NCI-H146 (cell line): Measurements from ENCODE around the gene EIF5B.
"Not testable (repeated sequence)": the region's sequence is repeated elsewhere in the genome, so short reads cannot be mapped to it uniquely, and the experiment has no call there.

Experiments
- DNase-seq: peaks from one replicate; lab custom pipeline; 2025; lab: John Stamatoyannopoulos, UW

Gene EIF5B

DNA sequence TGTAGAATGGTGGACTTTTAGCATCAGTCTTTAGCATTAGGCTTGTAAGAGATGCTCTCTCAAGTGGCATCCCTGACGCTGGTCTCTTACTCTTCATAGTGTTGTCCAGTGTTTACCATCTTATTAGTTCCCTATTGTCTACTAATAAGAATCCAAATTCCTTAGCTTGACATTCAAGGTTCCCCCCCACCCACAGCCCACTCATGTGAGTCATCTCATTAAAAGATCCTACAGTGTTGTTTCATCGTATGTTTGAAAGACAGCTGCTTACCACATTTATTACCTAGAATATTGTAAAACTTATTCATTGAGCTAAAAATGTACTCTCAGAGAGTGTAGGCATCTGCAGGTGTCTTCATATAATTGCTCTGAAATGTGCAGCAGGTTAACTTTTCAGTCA lies 28.5 kb downstream of the EIF5B start:
- DNase-seq = no peak

GRCh38 chr2:99368854-99369253 lies 31.7 kb downstream of the EIF5B start:
- not testable (repeated sequence) for DNase-seq

DNA sequence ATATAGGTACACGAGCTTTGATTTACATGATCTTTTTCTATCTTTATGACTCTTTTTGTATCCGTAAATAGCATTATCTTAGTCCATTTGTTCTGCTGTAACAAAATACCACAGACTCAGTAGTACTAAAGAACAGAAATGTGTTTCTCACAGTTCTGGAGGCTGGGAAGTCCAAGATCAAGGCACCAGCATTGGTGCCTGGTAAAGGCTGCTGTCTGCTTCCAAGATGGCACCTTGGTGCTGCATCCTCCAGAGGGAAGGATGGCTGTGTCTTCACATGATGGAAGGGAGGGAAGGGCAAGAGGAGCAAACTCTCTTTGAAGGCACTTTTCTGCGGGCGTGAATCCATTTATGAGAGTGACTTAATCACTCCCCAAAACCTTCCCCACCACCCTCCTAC lies 36.0 kb downstream of the EIF5B start:
- DNase-seq = no peak

- no peak for DNase-seq
Observed at GRCh38 chr2:99374747-99375146, 37.6 kb downstream of the EIF5B start.

- no peak for DNase-seq
Observed at GRCh38 chr2:99376254-99376864, 39.2 kb downstream of the EIF5B start.

DNA sequence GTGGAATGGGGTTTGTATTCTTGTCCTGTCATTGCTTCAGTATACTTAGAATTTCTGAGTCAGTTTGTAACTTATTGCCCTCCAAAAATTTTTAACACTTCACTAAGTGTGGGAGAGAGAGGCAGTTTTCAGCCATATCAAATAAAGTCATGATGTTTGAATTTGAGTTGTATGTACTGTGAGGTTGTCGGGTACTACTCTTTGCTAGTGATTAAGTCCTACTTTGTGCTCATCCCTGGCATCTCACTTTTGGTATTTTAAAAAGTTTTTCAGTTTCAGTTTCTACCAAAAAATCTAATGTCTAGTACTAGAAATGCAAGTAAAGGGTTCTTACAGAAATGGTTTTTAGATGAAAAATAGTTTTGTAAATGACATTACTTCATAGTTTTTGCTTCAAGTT lies 40.7 kb downstream of the EIF5B start:
- no peak for DNase-seq

DNA sequence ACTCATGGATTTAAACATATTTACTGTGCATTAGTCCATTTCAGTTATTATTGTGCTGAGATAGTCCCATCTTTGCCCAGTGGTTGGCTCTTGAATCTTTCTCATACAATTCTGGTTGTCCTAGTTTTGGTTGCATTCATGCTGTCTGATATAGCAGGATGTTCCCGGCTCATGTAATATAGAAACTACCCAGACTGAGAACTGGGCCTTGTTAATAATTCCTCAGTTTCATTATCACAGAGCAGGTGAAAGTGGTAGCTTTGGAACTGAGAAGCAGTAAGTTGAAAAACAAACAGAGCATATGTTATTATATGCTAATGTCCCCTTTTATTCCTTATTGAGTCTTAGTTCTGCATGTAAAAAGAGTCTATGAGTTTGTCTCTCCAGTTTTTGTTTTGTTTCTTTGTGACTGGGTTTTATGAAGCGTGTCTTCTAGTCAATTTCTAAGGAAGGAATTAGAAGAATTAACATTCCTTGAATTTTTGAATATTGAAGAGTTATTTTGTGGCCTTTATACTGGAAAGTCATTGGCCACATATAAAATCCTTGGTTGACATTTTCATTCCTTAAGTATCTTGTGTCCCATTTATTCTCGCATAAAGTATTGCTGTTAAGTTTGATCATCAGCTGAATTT lies 43.3 kb downstream of the EIF5B start:
- DNase-seq = no peak

DNA sequence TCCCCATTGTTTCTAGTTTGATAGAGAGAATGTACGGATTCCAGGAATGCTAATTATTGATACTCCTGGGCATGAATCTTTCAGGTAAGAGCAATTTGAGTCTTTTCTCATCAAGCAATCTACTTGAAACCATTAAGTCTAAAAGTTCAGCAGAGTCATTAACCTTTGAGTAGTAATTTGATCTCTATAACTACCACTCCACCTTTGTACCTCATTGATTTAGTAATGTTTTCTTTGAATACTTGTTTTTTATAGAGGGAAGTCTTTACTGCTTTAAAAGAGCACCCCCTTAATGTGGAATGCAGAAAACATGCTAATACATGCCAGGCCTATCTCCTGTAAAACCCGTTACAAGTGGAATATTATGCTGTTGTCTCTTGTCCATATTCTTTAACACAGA lies 45.0 kb downstream of the EIF5B start:
- no peak for DNase-seq

GRCh38 chr2:99386011-99386410 lies 48.8 kb downstream of the EIF5B start:
- DNase-seq = no peak

GRCh38 chr2:99388892-99389291 lies 51.7 kb downstream of the EIF5B start:
- DNase-seq = no peak

DNA sequence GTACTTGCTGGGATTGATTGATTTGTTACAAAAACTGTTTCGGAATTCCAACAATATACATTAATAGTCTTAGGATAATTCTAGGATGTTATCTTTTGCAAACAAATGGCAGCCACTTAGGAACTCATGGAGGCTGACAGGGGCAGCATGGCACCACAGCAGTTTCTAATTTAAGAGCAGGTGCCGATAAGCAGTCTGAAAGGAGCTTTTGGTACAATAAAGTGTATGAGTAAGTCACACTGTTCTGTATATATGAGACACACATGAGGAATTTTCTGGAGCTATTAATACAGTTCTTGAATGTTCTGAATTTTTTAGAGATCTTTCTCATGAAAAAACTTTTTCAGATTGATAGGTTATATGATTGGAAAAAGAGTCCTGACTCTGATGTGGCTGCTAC lies 52.2 kb downstream of the EIF5B start:
- DNase-seq = no peak

DNA sequence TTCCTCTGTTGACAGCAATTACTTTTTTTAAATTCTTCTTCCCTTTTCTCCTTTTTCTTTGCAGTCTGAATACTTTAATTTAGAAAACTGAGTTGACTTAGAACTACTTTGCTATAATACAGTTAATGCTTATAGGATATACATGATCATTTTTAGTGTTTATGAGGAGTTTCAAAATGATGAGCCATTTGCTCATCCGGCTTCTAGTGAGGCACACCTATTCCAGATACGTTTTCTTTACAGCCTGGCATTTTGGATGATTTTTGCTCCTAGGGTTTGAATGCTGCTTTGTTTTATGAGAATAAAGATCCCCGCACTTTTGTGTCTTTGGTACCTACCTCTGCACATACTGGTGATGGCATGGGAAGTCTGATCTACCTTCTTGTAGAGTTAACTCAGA lies 52.8 kb downstream of the EIF5B start:
- no peak for DNase-seq

- DNase-seq = no peak
Observed at GRCh38 chr2:99395589-99396130, 58.5 kb downstream of the EIF5B start.

- DNase-seq = no peak
Observed at GRCh38 chr2:99397266-99397920, 60.2 kb downstream of the EIF5B start.

DNA sequence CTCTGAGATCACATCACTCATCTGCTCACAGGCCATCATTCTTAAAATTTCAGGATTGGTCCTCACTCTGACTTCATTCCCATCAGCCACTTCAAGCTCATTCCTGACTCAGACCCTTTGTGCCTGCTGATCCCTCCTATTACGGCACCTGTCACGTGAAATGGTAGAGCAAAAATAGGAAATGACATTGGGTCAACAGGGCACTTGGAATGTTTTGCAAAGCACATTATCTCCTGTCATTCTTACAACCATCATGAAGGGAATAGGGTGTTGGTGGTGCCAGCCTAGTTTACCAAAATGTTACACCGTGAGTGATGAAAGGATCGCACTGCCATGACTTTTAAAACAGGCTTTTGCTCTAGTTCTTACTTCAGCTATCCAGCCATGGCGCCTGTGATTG lies 61.1 kb downstream of the EIF5B start:
- DNase-seq = no peak

DNA sequence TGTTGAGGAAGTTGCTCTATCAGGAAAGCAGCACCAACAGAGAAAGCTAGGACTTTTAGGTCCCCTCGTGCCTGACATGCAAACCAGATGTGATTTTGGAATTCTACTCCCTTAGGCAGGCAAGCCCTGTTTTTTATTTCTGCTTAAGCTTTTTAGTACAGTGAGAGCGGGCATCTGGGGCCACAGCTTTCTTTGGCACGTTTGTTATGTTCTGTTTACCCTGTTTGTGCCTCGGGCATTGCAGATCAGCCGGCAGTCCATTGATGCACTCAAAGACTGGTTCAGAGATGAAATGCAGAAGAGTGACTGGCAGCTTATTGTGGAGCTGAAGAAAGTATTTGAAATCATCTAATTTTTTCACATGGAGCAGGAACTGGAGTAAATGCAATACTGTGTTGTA lies 61.9 kb downstream of the EIF5B start:
- no peak for DNase-seq

GRCh38 chr2:99399795-99400194 lies 62.6 kb downstream of the EIF5B start:
- no peak for DNase-seq

DNA sequence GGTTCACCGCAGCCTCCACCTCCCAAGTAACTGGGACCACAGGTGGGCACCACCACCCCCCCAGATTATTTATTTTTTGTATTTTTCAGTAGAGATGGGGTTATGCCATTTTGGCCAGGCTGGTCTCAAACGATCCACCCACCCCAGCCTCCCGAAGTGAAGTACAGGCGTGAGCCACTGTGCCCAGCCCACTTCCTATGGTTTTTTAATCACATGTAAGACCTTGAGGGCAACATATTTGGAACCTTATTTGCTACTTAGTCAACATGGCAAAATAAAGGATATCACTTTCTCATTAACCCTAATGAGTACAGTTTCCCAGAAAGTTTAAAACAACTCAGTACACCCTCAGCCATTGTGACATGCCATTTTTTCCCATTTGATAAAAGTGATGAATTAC lies 64.7 kb downstream of the EIF5B start:
- no peak for DNase-seq

GRCh38 chr2:99403084-99403483 lies 65.9 kb downstream of the EIF5B start:
- DNase-seq = no peak

- DNase-seq = no peak
Observed at GRCh38 chr2:99403524-99403923, 66.3 kb downstream of the EIF5B start.

DNA sequence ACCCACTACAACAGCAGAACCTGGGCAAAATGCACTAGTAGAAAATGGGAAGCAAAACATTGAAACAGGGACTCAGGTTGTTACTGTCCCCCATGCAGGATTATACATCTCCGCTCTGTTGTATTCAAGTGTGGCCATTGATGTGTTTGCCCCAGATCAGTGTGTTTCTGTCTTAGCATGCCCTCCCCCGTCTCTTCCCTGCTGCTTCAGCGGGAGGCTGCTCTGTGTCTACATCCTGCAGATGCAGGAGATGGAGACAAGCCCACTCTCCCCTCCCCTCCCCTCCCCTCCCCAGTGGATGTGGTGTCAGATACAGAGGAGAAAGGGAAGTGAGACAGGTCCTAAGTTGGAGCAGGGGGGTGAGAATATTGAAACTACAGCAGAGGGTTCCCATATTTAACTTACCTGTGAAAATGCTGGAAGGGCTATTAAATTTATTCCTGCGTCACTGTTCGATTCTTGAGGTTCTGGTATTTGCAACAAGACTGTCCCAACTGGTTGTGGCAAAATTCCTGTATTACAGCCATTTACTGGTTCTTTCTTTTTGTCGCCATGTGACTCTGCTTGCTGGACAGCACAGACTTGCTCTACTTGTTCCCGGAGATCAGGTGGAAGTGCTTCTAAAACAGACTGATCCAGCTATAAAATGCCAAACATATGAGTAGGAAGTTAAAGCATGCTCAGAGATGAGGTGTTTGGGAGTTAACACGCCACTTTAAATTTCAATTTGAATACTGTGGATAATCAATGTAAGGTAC lies 67.0 kb downstream of the EIF5B start:
- no peak for DNase-seq

GRCh38 chr2:99404797-99405669 lies 67.8 kb downstream of the EIF5B start:
- DNase-seq = no peak
